IPS-NIHi11 (cell line): ENCODE measurements around the gene FBXL13.
"Not testable (repeated sequence)": the region's sequence is repeated elsewhere in the genome, so short reads cannot be mapped to it uniquely, and the experiment has no call there.

Source experiments
- DNase-seq: peaks from one replicate; pipeline ENCODE4 v3.0.0; 2012; ENCODE audit warnings: mixed read lengths, low spot score

Gene FBXL13

GRCh38 chr7:102819151-102819550, 255.4 kb downstream of the FBXL13 start:
- no peak for DNase-seq

- DNase-seq: no peak
Observed at GRCh38 chr7:102817616-102818573, 256.7 kb downstream of the FBXL13 start.

DNA sequence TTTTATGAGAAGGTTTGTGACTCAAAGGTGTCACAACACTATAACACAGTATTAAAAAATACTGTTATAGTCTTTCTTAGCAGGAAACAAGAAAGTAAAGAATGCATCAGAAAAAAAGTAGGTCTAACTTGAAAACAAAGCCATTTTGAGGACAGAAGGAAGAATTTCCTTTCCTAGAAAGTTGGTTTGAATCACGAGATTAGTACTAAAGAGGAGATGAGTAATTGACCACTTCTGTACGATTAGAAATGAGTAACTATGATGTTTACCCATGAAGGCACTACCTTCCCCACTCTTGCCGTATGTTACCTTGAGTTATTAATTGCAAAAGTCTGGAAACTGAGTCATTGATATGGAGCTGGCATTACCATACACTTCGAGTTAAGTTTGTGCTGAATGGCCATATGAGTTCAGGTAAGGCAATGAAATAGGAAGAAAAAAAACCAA, 260.5 kb downstream of the FBXL13 start:
- DNase-seq: no peak

DNA sequence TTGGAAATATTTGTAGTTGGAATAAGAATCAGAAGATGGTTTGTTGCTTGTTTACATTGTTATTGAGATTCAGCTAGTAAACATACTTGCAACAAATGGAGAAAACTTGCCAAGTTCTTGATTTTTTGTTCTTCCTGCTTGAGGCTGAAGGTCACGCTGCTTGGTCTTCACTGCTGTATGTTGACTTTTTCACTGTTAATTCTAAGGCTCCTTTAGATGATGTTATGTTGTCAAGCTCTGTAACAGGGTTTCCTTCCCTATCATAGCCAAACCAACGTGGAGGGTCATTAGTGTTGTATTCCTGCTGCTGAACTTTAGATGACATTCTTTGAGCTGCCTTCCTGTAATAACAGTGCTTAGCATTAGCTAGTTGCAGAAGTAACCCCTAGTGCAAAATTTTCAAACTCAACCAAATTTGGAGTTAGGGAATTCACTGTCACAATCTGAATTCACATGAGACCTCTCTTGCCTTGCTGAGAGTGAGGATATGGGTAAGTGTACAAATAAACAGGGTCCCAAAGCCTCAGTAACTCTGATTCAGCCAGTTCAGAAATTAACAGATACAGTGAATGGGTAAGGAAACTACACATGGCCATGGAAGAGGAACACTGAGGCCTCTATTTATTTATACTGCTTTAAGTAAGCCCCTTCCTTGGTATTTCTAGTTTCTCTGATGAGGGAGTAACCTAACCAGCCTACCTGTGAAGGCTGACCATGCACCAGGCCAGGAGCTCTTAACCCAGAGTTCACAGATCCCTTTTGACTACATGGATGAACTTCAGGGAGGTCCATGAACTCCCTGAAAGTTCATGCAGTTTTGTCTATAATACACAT, 261.2 kb downstream of the FBXL13 start:
- DNase-seq: no peak

GRCh38 chr7:102811942-102812678, 262.5 kb downstream of the FBXL13 start:
- DNase-seq: no peak

GRCh38 chr7:102810916-102811315, 263.7 kb downstream of the FBXL13 start:
- no peak for DNase-seq

DNA sequence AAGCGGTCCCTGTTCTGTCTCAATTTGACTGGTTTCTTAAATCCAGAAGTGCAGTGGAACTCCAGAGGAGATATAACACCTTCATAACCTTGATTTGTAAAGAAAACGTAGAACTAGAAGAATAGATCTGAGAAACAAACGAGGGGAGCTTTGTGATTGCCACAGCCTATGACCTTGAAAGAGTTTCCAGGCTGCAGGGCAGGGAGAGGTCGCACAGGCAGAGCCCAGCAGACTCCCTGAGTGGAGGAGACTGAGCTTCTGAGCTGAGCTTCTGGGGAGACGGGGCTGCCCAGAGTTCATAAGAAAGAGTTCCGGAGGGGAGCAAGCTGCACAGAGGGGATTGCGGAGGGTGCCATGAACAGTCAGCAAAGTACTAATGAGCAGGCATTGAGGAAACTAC, 268.0 kb downstream of the FBXL13 start:
- DNase-seq: no peak

DNA sequence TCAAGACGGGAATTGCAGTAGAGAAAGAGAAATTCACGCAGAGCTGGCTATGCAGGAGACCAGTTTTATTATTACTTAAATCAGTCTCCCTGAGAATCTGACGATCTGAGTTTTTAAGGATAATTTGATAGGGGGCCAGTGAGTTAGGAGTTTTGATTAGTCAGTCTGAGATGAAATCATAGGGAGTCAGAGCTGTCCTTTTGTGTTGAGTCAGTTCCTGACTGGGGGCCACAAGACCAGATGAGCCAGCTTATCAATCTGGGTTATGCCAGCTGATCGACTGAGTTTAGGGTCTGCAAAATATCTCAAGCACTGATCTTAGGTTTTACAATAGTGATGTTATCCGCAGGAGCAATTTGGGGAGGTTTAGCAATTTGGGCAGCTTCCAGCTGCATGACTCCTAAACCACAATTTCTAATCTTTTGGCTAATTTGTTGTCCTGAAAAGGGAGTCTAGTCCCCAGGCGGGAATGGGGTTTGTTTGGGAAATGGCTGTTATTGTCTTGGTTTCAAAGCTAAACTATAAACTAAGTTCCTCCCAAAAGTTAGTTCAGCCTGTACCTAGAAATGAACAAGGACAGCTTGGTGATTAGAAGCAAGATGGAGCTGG, 278.5 kb downstream of the FBXL13 start:
- not testable (repeated sequence) for DNase-seq

DNA sequence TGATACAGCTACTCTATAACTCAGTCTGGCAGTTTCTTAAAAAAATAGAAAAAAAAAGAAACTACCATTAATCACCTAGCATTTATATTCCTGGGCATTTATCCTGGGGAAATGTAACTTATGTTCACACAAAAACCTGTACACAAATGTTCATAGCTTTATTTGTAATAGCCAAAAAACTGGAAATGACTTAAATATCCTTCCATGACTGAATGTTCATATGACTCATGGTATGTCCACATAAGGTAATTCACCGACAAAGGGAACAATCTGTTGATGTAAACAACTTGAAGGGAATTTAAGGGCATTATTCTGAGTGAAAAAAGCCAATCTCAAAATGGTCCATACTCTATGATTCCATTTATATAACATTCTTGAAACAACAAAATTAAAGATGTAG, 280.0 kb downstream of the FBXL13 start:
- not testable (repeated sequence) for DNase-seq

DNA sequence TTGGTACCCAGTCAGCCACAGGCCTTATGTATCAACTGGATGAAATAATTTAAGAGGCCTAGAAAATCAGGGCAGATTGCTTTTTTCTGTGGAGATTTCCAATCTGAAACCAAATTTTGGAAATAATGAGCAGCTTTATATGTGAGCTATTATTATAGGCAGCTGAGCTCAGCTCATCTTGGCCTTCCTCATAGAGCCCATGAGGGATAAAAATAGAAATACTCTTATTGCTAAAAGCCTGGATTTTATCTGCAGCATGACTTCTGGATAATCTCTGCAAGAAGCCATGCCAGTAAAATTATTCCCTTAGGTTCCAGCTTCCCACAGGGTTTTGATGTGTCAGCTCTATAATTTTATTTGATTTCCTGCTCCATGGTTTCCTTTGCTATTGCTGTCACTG, 282.8 kb downstream of the FBXL13 start:
- DNase-seq: not testable (repeated sequence)

- not testable (repeated sequence) for DNase-seq
Observed at GRCh38 chr7:102791367-102791766, 283.2 kb downstream of the FBXL13 start.

- not testable (repeated sequence) for DNase-seq
Observed at GRCh38 chr7:102790364-102791100, 284.1 kb downstream of the FBXL13 start.

DNA sequence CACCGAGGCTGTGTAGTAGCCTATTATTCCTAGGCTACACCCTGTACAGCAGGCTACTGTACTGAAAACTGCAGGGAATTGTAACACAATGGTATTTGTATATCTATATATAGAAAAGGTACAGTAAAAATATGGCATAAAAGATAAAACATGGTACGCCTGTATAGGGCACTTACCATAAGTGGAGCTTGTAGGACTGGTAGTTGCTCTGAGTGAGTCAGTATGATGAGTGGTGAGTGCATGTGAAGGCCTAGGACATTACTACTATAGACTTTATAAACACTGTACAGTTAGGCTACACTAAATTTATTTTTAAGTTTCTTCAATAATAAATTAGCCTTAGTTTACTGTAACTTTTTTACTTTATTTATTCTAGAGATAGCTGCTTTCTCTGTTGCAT, 285.8 kb downstream of the FBXL13 start:
- DNase-seq: not testable (repeated sequence)

DNA sequence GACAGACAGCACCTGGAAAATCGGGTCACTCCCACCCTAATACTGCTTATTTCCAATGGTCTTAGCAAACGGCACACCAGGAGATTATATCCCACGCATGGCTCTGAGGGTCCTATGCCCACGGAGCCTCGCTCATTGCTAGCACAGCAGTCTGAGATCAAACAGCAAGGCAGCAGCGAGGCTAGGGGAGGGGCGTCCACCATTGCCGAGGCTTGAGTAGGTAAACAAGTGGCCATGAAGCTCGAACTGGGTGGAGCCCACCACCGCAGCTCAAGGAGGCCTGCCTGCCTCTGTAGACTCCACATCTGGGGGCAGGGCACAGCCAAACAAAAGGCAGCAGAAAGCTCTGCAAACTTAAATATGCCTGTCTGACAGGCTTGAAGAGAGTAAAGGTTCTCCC, 293.7 kb downstream of the FBXL13 start:
- DNase-seq: not testable (repeated sequence)

- not testable (repeated sequence) for DNase-seq
Observed at GRCh38 chr7:102778663-102779062, 295.9 kb downstream of the FBXL13 start.

DNA sequence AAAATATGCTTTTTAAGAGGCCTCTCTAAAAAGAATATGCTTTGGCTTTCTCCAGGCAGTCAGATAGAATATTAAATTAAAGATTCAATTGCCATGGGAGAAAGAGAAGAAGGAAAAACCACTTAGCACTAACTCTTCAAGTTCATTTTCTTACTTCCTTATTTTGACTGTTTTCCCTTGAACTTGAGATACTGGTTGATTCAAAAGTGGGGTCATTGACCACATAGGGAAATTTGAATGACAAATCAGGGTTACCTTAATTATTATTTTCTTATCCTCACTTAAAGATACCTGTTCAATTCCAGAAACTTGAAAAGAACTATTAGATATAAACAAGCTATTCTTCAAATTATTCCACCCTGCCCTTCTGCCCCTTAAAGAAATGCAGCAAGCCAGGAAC, 298.4 kb downstream of the FBXL13 start:
- not testable (repeated sequence) for DNase-seq

DNA sequence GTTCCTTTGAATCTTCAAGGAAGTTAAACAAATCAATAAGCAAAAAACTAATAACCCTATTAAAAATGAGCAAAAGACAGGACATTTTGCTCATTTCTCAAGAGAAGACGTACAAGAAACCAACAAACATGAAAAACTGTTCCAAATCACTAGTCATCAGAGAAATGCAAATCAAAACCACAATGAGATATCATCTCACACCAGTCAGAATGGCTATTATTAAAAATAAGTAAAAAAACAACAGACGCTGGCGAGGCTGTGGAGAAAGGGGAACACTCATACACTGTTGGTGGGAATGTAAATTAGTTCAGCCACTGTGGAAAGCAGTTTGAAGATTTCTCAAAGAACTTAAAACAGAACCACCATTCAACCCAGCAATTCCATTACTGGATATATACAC, 304.1 kb downstream of the FBXL13 start:
- DNase-seq: not testable (repeated sequence)

- DNase-seq: not testable (repeated sequence)
Observed at GRCh38 chr7:102769657-102770192, 304.9 kb downstream of the FBXL13 start.

GRCh38 chr7:102763295-102763905, 311.2 kb downstream of the FBXL13 start:
- not testable (repeated sequence) for DNase-seq
